Tibial nerve (tissue), 4 donors: ENCODE results near the gene BPIFB2.

ENCODE experiments used
- EP300 ChIP-seq, 2 donors: sonication (generic); formaldehyde crosslinking; IDR thresholded peaks; one replicate each; pipeline ENCODE4 v1.6.1; 2017; ENCODE audit warnings: antibody characterized with exemption in 2 of 2, mild to moderate bottlenecking in 1 of 2
- POLR2A ChIP-seq, 2 donors: fragments of 450-650 bp; IDR thresholded peaks; one replicate each; pipeline ENCODE4 v1.6.1; 2017; ENCODE audit warnings: antibody characterized with exemption in 2 of 2, mild to moderate bottlenecking in 2 of 2, moderate library complexity in 2 of 2
- TF ChIP-seq, protein P1 (sequence below), 5 experiments: fragments of 200-600 bp in 3 of 5; fragments of 450-650 bp in 2 of 5; sonication (generic) in 3 of 5; IDR thresholded peaks; one replicate each; pipeline ENCODE4 v1.5.1; 2016 to 2019; ENCODE audit warnings: antibody characterized with exemption in 5 of 5, mild to moderate bottlenecking in 3 of 5, moderate library complexity in 2 of 5

GRCh38 chr20:33064572-33065287, 57.2 kb downstream of the BPIFB2 start:
- no peak for TF ChIP-seq POLR2A (IDR thresholded peaks at IDR 0.05)
- TF ChIP-seq, protein P1, sequence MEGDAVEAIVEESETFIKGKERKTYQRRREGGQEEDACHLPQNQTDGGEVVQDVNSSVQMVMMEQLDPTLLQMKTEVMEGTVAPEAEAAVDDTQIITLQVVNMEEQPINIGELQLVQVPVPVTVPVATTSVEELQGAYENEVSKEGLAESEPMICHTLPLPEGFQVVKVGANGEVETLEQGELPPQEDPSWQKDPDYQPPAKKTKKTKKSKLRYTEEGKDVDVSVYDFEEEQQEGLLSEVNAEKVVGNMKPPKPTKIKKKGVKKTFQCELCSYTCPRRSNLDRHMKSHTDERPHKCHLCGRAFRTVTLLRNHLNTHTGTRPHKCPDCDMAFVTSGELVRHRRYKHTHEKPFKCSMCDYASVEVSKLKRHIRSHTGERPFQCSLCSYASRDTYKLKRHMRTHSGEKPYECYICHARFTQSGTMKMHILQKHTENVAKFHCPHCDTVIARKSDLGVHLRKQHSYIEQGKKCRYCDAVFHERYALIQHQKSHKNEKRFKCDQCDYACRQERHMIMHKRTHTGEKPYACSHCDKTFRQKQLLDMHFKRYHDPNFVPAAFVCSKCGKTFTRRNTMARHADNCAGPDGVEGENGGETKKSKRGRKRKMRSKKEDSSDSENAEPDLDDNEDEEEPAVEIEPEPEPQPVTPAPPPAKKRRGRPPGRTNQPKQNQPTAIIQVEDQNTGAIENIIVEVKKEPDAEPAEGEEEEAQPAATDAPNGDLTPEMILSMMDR (IDR thresholded peaks at IDR 0.05), result no peak
- TF ChIP-seq EP300 (IDR thresholded peaks at IDR 0.05), result no peak
